Stimulated activated CD4-positive, alpha-beta T cell treated with anti-CD3 and anti-CD28 coated beads, Interleukin-2, amount 100 ng/mL, for 48 hours (primary cell): ENCODE results near the gene PLSCR2.
"Not testable (repeated sequence)": the region's sequence is repeated elsewhere in the genome, so short reads cannot be mapped to it uniquely, and the experiment has no call there.

Source experiments
- DNase-seq, 2 donors: peaks; one replicate each; pipeline ENCODE4 v3.0.0-alpha.2; 2020

Gene PLSCR2

DNA sequence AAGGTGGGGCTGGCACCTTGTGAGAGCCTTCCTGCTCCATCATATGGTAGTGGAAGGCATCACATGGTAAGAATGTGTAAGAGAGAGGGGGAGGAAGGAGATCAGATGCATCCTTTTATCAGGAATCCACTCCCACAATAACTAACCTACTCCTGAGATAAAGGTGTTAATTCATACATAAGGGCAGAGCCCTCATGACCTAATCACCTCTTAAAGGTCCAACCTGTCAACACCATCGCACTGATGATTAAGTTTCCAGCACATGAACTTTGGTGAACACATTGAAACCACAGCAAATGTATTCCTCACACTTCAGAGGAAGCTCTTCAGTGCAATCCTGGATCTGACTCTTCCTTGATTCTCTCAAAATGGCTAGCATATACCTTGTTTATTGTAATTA is 55.4 kb downstream of the PLSCR2 start:
- DNase-seq, result no peak

- not testable (repeated sequence) for DNase-seq
These were observed 56.6 kb downstream of the PLSCR2 start for GRCh38 chr3:146412711-146413110.

DNA sequence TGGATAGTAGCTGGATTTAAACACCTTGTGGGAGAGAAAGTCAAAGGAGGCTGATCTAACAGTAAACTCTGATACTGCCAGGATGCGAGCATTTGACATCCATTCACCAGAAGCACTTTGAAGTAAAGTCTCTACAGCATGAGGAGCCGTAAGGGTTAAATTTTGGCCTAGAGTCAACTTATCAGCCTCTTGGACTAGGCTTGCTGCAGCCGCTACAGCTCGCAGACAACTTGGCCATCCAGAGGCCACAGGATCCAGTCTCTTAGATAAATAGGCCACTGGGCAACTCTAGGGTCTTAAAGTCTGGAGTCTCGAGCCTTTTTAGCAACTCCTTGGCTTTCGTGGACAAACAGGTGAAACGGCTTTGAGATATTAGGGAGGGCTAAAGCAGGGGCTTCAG is 61.4 kb downstream of the PLSCR2 start:
- no peak for DNase-seq

- DNase-seq, result no peak
These were observed 64.9 kb downstream of the PLSCR2 start for GRCh38 chr3:146404436-146404835.

GRCh38 chr3:146403792-146404191 is 65.6 kb downstream of the PLSCR2 start:
- DNase-seq, result no peak

DNA sequence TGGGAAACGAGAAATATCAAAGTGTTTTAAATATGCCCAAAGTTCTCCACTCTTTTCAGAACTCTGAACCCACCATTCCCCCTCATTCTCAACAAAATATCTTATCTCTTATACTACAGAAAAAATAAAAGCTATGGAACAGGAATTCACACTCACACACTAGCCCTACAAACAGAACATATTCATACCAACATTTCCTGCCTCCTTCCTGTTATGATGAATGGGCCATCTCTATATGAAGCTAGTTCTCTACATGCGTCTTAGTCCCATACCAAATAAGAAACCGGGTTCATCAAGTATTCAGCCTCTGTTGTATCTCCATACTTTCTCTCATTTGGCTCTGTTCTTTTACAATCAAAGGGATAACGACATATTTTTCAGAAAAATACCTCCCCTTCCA is 72.6 kb downstream of the PLSCR2 start:
- DNase-seq, result no peak

DNA sequence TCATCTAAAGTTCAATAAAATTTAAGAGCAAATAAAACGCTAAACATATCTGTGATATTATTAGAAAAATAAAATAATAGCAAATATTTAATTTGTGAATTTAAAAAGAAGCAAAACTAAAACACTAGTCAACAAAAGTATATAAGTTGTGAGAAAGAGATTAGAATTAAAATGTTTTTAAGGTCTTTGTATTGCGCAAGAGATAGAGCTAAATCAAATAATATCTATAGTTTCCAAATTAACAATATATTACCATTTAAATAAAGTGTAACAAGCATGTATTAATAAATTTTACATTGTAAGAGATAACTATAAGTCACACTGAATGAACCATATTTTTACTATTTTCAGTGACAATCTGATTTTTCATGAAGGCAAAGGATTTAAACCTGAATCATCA is 74.2 kb downstream of the PLSCR2 start:
- no peak for DNase-seq

DNA sequence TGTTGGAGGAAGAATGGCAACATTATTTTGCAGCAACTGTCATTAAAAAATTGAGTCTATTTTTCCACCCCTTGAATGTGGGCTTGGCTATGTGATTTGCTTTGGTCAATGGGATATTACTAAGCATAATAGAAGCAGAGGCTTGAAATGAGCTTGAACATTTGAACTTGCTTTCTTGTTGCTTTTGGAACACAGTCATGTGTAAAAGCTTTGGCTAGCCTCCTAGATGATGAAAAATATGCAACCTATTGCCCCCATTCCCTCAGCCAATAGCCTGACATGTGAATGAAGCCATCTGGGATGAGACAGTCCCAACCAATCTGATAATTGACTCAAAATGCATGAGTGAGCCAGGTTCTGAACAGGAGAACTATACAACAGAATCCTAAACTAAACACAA is 78.4 kb downstream of the PLSCR2 start:
- DNase-seq, result no peak

DNA sequence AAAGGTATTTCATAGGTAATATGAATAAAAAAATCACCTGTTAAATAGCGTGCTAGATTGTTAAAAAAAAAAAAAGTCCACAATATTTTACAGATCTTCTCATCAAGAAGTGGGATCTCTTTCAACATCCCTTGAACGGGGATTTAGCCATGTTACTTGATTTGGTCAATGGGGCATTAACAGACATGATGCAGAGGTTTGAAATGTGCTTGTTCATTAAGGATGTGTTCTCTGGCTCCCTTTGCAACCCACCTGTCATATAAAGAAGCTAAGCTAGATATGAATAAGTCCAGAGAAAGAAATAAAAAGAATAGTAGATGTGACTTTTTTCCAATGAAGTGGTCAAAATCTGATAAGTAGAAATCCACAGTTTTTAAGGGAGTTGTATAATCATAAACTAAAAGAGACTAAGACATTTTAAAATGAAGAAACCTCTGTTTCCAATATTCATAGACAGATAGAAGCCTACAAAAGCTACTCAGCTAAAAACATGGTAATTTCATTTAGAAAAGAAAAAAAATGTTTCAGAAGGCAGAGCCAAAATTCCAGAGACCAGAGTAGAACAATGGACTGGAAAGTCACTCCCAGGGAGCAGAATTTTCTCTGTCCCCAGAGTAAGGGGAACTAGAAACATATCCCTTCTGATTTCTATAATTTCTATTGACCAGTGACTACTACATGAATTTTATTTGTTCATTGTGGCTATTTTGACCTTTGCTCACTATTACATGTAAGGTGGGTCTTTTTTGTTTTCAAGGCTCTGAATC is 79.2 kb downstream of the PLSCR2 start:
- DNase-seq, result no peak

DNA sequence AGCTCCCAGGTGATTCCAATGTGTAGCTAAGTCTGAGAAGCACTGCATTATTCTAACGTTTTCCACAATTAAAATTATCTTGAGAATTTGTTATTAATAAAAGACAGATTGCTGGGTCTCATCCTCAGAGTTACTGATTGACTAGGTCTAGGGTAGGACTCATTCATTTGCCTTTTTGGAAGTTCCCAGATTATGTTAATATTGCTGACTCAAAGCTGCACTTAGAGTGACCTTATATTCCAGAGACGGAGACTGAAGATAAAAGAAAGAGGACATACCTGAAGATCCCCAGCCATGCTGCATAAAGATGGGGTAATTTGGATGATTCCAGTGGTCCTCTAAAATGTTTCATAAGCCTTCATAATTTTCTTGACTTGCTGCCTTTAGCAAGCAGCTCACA is 81.8 kb downstream of the PLSCR2 start:
- DNase-seq, result no peak

GRCh38 chr3:146386936-146387335 is 82.4 kb downstream of the PLSCR2 start:
- no peak for DNase-seq

DNA sequence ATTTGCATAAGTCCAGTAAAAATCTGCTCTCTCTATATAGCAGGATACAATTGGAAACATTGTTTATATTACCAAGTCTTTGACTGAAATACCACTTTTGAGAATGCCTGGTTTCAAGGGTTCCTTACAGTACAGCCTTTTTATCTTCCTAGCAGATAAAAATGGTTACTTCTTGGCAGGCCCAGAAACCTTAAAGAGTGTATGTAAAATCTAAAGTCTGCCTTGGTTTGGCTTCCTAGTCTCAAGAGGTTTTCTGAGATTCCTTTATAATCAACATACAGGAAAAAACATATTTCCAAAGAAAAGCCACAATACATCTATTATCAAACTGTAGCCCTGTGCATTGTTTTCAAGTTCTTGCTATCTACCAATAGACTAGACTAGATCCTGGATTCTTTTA is 84.6 kb downstream of the PLSCR2 start:
- DNase-seq, result no peak
